RKO (cell line): ENCODE measurements around the gene MYO9B.

Experiments used
- DNase-seq: peaks from one replicate; pipeline ENCODE4 v3.0.0-alpha.2; 2016; ENCODE audit warnings: low spot score

Gene MYO9B

DNA sequence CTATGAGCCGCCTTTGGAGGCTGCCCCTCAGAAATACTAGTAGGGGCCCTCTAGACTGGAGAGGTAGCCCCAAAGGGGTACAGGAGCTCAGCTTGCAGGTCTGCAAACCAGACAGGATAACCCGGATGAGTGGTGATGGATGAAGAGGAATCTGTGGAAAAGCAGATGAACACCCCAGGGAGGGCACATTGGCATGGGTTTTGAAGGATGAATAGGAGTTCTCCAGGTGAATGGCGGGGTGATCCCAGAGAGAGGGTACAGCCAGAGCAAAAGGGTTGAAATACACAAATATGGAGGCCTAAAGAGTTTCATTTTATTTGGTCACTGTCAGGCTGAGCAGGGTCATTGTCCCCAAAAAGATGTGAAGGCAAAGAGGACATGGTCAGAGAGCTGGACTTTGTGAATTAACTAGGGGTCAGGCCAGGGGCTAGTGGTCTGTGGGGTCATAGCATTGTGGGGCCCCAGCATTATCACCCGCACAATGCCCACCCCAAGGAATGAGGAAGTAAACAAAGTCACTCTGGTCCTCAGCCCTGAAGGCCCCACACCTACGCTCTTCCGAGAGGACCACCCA, 165.3 kb downstream of the MYO9B start:
- no peak for DNase-seq

DNA sequence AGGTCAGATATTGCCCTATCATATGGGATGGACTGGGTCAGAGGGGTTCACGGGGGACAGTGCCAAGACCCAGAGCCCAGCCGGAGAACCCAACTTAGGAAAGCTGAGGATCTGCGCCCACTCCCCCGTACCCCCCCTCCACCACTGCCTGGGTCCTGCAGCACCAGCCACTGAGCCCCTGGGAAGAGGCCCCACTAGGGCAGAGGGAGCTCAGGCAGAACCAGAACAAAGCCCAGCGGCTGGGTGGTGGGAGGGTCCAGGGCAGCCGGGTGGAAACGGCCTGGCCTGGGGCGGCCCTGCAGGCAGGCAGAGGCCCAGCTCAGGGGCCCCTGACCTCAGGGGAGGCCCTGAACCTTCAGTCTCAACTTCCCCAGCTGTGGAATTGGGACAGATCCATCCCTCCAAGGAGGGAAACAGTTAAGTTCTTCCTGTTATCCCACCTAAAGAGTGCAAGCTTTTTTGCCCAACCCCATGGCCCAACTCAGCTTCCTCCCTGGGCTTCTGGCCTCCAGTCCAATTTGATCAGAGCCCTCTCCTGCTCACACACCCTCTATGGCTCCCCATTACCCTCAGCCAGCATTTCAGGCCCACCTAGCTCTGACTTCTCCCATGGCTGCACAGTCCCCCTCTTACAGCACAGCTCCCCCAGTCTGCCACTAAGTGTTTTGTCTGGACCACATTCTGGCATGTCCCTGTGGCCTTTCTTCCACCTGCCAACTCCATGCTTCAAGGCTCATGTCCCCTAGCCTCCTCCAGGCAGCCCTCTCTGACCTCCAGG, 167.0 kb downstream of the MYO9B start:
- DNase-seq, result no peak

DNA sequence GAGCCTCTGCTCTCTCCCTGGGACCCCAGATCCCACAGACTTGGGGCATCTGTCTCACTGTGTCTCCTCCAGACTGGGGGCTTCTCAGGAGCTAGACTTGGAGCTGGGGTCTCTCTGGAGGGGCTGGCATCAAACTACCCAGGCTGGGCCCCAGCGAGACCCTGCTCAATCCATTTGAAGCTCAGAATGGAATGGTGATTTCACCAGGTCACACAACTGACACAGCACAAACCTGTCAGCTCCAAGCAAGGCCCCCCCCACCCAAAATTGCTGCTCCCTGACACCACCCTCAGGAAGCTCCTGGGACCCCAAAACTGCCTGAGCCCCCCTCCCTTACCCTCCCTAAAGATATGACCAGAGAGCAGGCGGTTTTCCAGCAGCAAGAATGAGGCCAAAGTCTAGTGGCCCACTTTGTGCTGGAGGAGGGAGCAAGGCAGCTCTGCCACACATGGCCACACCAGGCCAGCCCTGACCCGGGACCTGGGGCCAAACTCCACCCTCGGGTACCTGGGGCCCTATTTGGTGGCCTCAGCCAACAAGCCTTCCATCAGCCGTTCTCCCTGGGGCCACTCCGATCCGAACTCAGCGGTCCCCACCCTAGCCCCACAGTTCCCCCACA, 167.7 kb downstream of the MYO9B start:
- DNase-seq, result no peak

DNA sequence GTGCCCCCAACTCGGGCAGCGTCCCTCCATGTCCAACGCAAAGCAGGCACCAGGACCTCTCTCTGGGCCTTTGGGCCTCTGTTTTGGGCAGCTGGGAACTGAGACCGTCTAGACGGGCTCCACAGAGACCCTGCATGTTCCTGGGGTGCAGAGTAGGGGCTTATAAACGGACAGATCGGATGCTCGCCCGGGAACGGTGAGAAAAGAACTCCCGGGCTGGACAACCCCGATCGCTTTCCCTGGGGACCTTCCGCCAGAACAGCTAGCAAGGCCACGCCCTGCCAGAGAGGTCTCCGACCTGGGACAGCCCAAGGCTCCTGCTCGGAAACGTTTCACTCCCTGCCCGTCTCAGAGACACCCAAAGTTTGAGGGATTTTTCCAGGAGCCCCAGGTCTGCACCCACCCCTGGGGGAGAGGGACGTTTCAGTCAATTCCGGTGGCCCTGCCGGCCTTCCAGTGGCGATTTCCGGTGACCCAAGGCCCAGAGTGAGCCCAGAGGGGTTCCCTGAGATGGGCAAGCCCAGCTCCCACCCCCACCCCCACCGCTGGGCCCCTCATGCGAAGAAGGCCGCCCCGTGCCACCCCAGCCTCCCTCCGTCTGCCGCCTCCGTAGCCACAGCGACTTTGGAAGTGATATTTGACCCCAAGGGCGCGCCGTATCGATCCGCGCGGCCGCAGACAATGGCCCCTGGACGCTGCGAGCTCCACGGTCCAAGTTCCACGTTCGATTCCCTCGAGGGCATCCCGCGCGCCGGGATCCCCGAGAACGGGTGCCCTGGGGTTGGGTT, 168.4 kb downstream of the MYO9B start:
- DNase-seq, result peak; percentile 70

DNA sequence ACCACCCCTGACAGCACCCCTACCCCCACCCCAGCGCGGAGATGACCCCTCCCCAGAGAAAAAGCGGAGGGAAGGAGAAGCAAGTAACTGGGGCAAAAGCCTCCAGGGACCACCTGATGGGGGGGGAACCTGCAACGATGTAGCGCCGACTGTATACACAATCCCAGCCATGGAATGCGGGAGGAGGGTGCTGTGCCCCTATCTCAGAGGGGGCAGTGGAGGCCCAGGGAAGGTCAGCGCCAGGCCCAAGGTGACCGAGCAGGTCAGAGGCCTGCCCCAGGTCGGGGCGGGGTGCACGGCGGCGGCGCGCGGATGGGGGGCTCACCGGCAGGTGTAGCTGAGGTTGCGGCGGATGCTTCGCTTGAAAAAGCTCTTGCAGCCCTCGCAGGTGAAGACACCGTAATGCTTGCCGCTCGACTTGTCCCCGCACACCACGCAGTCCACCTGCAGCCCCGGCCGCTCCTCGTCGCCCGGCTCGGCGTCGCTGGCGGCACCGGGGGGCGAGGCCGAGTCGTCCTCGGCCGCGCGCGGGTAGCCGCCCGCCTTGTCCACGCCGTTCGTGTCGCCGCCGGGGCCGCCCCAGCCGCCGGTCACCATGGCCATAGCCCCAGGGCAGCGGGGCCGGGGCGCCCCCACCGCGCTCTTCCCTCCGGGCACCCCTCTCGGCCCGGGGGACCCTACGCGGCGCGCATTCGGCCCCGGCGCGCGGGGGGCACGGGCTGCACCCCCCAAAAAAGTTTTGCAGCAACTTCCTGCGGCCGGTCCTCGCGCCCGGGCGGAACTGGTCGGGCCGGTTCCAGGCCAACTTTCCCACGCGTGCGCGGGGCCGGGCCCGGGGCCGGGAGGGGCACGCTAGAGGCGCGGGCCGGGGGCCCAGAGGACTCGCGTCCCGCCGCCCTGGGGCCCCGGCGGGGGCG, 169.3 kb downstream of the MYO9B start:
- DNase-seq, result no peak

DNA sequence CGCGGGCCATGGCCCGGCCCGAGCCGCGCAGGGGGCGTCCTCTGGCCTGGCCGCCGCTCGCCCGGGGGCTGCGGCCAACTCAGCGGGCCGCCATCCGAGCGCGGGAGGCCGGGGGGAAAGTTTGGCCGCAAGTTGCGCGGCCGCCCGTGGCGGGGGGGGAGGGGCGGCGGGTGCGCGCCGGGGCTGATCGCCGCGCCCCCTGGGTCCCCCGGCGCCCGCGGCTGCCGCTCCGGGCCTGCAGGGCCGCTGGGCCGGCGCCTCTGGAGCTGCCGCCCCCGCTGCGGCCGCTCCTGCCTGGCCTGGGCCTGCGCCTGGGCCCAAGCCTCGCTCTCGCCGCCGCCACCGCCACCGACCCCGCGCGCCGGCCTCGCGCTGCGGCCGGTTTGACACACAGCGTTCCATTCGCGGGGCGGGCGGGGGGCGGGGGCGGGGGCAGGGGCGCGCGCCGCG, 170.0 kb downstream of the MYO9B start, which contains the start of gene NR2F6:
Gene NR2F6 (minus strand): TSS at position 385 of the 450 bp plus-strand sequence. CDS start 699 bp downstream, outside the sequence.
- DNase-seq, result no peak

DNA sequence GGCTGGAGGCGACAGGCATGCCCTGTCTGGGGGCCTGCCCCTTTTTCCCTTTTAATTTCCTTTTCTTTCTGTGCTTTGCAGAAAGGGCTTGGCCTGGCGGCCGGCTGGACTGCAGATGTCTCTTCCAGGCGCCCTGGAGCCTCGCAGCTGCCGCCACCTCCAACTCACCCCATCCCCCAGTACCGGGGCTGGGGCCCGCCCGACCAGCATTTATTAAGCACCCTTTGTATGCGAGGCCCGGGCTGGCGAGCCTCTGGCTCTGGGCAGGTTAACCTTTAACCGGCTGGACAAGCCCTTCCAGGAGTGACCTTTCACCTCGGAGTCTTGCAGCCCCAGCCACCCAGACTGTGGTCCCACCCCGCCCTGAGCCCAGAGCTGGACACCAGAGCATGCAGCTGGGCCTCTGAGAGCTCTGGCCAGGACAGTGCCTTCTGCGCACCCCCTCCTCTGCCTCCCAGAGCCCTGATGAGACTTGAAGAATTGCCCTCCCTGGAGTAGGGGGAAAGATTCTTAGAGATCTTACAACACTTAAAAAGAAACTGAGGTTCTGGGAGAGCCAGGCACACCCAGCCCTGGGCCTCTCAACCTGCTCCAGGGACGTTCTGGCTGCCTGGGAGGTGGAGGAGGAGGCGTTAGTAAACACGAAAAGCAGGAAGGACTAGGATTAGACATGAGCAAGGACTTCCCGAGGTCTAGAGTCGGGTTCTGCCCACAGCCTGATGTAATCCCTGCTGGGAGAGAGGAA, 171.3 kb downstream of the MYO9B start:
- no peak for DNase-seq

DNA sequence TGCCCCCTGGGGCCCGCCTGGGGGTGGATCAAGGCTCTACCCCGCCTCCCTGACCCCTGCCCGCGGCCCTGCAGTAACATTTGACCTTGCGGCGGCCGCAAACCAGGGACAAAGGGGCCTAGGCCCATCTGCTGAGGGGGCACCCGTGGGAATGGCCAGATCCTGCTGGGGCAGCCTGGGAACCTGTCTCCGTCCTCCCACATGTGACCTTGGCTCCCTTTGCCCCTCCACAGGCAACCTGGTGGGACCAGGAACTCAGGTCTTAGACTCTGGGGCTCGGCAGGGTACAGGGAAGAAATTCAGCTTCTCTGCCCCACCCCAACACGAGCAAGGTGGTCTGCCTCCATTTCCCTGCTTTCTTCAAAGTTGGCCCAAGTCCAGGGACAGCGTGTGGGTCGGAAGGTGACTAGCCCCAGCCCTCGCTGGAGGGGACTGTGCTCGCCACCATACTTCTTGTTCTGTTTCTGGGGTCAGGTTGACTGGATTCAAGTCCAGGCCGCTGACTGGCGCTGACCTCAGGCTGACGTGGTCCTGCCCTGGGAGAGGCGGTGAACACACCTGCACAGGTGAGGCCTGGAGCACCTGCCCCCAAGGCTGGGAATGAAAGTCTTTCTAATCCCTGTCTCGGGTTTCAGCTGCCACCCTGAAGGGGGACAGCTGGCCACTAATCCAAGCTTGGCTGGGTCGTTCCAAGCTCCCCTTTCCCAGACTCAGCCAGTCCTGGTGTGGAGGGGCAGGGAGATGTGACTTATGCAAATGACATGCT, 172.6 kb downstream of the MYO9B start:
- DNase-seq, result no peak

DNA sequence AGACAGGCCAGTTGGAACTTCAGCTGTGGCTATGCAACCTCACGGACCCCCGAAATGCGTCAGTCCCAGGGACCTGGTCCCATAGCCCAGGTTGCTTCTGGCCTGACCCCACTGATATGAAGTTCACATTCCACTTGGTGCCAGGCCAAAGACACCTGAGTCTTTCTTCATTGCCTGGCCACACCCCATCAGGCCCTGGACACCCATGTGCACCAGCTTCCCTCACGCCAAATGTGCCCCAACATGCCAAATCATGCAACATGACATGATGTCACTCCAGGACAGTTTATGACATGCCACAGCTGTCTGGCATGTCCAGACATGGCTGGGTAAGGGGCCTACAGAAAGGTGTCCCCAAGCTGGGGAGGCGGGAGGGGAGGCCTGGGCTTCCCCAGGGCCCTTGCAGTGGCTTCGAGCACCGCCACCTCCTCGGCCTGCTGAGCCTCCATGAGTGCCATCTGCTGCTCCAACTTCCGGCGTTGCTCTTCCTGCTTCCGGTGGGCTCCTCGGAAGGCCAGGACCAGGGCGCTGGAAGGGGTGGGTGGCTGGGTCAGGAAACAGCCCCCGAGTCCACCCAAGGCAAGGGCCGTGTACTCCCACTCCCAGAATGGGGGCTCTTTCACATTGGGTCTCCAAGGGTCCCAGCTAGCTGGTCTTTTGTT, 174.4 kb downstream of the MYO9B start:
- no peak for DNase-seq

DNA sequence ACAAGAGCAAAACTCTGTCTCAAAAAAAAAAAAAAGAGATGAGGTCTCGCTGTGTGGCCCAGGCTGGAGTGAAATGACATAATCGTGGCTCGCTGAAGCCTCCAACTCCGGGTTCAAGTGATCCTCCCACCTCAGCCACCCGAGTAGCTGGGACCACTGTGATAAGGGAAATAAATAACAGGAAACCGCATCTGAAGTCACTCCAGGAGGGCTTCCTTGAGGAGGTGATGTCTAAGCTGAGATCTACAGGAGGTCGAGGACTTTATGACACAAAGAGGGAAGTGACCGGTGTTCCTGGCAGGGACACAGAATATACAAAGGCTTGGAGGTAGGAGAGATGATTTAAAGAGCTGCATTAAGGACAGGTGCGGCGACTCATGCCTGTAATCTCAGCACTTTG, 179.1 kb downstream of the MYO9B start:
- no peak for DNase-seq

DNA sequence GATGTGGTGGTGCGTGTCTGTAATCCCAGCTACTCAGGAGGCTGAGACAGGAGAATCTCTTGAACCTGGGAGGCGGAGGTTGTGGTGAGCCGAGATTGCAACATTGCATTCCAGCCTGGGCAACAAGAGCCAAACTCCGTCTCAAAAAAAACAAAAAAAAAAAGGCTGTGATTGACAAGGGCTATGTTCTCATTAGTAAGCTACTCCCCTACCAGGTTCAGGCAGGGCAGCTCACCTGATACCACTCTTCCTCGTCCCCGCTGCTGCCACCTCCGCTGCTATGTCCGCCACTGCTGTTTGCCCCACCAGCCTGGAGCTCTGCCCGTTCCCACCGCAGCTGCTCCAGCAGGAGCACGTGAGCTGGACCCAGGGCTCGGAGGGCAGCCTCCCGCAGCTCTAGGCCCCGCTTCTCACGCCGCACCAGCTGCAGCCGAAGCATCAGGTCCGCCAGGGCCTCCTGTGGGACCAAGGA, 179.6 kb downstream of the MYO9B start:
- no peak for DNase-seq

DNA sequence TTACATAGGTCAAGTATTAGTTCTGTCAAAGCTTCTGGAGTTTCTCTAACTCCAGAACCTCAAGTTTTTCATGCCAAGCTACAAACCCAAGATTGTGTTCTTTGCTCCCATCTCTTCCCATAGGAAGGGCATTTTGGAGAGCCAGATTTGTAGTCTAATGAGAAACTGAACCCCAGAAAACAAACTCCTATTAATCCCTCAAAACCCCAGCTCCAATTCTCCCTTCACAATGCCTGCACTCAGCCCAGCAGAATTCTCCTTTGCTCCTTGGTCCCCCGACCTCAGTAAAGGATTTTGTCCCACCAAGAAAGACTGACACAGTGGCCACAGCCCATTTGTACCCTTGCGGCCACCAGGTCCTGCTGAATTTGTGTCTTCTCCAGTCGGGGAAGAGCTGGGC, 180.6 kb downstream of the MYO9B start:
- DNase-seq, result no peak

DNA sequence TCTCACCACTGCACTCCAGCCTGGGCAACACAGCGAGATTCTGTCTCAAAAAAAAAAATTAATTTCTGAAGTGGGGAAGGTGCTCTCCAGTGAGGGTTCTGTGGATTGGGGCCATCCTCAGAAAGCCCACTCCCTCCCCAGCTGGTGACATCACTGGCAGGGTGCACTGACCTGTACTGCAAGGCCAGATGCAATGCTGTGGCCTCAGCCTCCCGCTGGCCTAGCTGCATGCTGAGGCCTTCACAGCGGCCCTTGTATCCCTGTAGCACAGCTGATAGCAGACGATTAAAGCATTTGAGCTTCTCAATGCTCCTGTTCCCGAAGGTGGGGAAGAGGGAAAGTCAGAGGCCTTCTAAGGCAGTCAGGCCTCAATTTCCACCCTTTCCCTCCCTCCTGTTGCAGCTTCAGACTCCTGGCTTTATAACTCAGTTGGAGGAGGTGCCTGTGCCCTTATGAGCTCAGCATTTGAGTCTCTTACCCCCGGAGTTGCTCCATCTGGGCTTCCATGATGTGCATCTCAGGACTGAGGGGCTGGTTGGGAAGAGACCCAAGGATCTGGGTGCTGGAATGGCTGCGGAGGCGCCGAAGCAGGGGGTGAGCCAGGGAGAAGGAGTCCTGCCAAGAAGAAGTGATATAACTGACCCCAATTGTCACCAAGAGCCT, 183.7 kb downstream of the MYO9B start:
- DNase-seq, result no peak

DNA sequence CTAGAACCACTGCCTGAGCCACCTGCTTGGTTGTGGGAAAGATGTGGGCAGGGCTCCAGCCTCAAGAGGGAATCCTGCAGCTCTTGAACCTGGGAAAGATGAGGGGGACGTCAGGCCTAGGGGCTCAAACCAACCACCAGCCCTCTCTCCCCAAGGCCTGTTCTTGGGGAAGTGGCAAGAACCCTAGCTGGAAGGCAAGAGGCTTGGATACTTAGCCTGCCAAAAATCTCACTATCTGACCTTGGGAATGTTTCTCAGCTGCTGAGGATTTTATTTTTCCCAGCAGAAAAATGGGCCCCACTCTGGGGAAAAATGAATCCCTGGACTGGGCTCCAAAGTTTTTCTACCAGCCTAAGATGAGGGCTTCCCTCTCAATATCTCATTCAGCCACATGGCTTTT, 184.4 kb downstream of the MYO9B start:
- DNase-seq, result no peak

DNA sequence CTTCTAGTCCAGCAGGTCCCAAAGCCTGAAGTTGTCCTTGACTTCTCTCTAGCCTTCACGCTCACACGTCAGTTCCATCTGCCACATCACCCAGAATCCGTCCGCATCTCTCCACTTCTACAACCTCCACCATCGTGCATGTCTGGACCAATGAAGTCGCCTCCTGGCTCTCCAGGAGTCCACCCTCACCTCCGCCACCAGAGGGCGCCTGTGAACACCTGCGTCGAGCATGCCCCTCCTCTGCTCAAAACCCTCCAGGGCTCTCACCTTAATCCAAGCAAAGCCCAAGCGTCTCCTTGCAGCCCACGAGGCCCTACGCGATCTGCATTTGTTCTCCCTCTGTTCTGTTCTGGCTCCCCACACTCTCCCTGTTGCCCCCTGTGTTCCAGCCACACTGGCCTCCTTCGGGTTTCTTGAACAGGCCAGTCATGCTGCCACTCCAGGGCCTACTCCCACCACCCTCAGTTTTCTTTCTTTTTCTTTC, 185.3 kb downstream of the MYO9B start:
- peak; percentile 88 for DNase-seq

DNA sequence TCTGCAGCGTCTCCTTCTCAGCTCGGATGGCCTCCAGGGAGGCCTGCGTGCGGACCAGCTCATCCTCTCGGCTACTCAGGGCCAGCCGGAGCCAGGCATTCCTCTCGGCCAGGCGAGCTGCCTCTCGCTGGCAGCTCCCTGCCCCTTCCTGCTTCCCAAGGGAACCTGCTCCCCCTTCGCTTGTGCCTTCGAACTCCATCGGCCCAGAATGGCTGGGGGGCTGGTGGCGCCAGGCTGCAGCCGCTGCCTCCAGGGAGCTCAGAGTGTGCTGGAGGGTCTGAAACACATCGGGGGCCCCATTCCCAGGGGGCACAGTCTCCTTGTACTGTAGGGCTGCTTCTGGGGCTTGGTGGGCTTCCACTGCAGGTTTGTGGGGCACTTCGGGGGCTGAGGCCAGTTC, 187.0 kb downstream of the MYO9B start:
- DNase-seq, result no peak
